ENCODE measurements around the gene POM121L2.
"Not testable (repeated sequence)": the region's sequence is repeated elsewhere in the genome, so short reads cannot be mapped to it uniquely, and the experiment has no call there.

POM121L2 gene

GRCh38 chr6:27273783-27274182 is 38.3 kb downstream of the POM121L2 start:
- no peaks in the 10 kb centered on the region for H3F3A ChIP-seq (ENCODE audit: low read depth)
- no peaks in the 10 kb centered on the region for H3K9me3 ChIP-seq (ENCODE audit: insufficient read depth, low read depth, low read length)
- H3K4me2 ChIP-seq (ENCODE audit: low read depth, low read length, poor library complexity, severe bottlenecking): no peak overlapping the region
- H3K9ac ChIP-seq (ENCODE audit: low read depth, low read length, poor library complexity, severe bottlenecking): no peak overlapping the region
- H3K79me2 ChIP-seq (ENCODE audit: insufficient read depth, low read length): no peaks in the 10 kb centered on the region
- H3K4me3 ChIP-seq (ENCODE audit: low read length, poor library complexity, severe bottlenecking): no peak overlapping the region
- H2AFZ ChIP-seq (ENCODE audit: low read length): no peak overlapping the region
- H3K4me1 ChIP-seq (ENCODE audit: insufficient read depth, low read length, poor library complexity, severe bottlenecking): no peaks in the 10 kb centered on the region
- H3K36me3 ChIP-seq (ENCODE audit: insufficient read depth, low read length): no peaks in the 10 kb centered on the region
- no peaks in the 10 kb centered on the region for H4K20me1 ChIP-seq (ENCODE audit: insufficient read depth, low read length, poor library complexity, severe bottlenecking)
- TF ChIP-seq EZH2phosphoT487 (IDR thresholded peaks at IDR 0.05; ENCODE audit: borderline replicate concordance): no peak
- TF ChIP-seq, protein P1, sequence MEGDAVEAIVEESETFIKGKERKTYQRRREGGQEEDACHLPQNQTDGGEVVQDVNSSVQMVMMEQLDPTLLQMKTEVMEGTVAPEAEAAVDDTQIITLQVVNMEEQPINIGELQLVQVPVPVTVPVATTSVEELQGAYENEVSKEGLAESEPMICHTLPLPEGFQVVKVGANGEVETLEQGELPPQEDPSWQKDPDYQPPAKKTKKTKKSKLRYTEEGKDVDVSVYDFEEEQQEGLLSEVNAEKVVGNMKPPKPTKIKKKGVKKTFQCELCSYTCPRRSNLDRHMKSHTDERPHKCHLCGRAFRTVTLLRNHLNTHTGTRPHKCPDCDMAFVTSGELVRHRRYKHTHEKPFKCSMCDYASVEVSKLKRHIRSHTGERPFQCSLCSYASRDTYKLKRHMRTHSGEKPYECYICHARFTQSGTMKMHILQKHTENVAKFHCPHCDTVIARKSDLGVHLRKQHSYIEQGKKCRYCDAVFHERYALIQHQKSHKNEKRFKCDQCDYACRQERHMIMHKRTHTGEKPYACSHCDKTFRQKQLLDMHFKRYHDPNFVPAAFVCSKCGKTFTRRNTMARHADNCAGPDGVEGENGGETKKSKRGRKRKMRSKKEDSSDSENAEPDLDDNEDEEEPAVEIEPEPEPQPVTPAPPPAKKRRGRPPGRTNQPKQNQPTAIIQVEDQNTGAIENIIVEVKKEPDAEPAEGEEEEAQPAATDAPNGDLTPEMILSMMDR (conservative IDR thresholded peaks at IDR 0.05; ENCODE audit: low read length): no peak
- H3K27me3 ChIP-seq (ENCODE audit: insufficient read depth, low read length, poor library complexity, severe bottlenecking): no peaks in the 10 kb centered on the region
- H3K9me2 ChIP-seq (replicated peaks; ENCODE audit: low read depth, low read length): no peaks in the 10 kb centered on the region

- Histone ChIP-seq H3K4me3 (ENCODE audit: low read length, poor library complexity, severe bottlenecking) (no peak overlapping the region), H3K27me3 (ENCODE audit: insufficient read depth, low read length, poor library complexity, severe bottlenecking) (no peaks in the 10 kb centered on the region), H3K36me3 (ENCODE audit: insufficient read depth, low read length) (no peaks in the 10 kb centered on the region), H4K20me1 (ENCODE audit: insufficient read depth, low read length, poor library complexity, severe bottlenecking) (no peaks in the 10 kb centered on the region), H3K9me3 (ENCODE audit: insufficient read depth, low read depth, low read length) (no peaks in the 10 kb centered on the region; the same call in 1 of the 2 replicates), H3K4me2 (ENCODE audit: low read depth, low read length, poor library complexity, severe bottlenecking) (no peak overlapping the region), H2AFZ (ENCODE audit: low read length) (no peak overlapping the region), H3F3A (ENCODE audit: low read depth) (no peaks in the 10 kb centered on the region), H3K4me1 (ENCODE audit: insufficient read depth, low read length, poor library complexity, severe bottlenecking) (no peaks in the 10 kb centered on the region), H3K79me2 (ENCODE audit: insufficient read depth, low read length) (no peaks in the 10 kb centered on the region), H3K9me2 (replicated peaks; ENCODE audit: low read depth, low read length) (no peaks in the 10 kb centered on the region), H3K9ac (ENCODE audit: low read depth, low read length, poor library complexity, severe bottlenecking) (no peak overlapping the region)
- TF ChIP-seq, protein P1 (conservative IDR thresholded peaks at IDR 0.05; ENCODE audit: low read length): no peak
- no peak for TF ChIP-seq EZH2phosphoT487 (IDR thresholded peaks at IDR 0.05; ENCODE audit: borderline replicate concordance)
Observed at GRCh38 chr6:27268803-27269202, 43.3 kb downstream of the POM121L2 start.

DNA sequence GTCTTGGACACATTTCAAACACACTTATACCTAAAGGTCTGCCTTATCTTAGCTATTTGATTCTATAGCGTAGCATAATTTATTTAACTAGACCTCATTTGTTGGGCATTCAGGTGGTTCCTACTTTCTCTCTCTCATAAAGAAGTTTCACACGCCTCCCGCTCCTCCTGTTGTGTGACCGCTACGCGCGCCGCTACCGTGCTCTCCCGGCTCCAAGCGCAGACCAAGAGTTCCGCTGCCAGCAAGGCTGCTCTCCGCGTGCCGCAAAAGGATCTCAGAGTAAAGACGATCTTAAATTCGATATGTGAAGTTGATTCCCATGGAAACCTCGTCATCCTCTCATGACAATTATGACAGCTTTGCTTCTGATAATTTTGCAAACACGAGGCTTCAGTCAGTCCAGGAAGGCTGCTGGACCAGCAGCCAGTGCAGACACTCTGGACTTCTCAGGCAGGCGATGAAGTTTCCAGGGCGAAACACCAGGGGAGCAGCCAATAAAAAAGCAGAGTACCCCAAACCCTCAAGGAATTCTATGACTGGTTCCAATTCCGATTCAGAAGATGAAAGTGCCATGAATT is 44.1 kb downstream of the POM121L2 start:
- Histone ChIP-seq H3K79me2 (ENCODE audit: insufficient read depth, low read length) (no peaks in the 10 kb centered on the region), H3K36me3 (ENCODE audit: insufficient read depth, low read length) (no peaks in the 10 kb centered on the region), H4K20me1 (ENCODE audit: insufficient read depth, low read length, poor library complexity, severe bottlenecking) (no peaks in the 10 kb centered on the region), H3K4me1 (ENCODE audit: insufficient read depth, low read length, poor library complexity, severe bottlenecking) (no peaks in the 10 kb centered on the region), H3F3A (ENCODE audit: low read depth) (no peaks in the 10 kb centered on the region), H3K9me3 (ENCODE audit: insufficient read depth, low read depth, low read length) (no peaks in the 10 kb centered on the region; the same call in 1 of the 2 replicates), H3K4me3 (ENCODE audit: low read length, poor library complexity, severe bottlenecking) (no peak overlapping the region), H3K4me2 (ENCODE audit: low read depth, low read length, poor library complexity, severe bottlenecking) (no peak overlapping the region), H3K9ac (ENCODE audit: low read depth, low read length, poor library complexity, severe bottlenecking) (no peak overlapping the region), H2AFZ (ENCODE audit: low read length) (no peak overlapping the region), H3K27me3 (ENCODE audit: insufficient read depth, low read length, poor library complexity, severe bottlenecking) (no peaks in the 10 kb centered on the region), H3K9me2 (replicated peaks; ENCODE audit: low read depth, low read length) (no peaks in the 10 kb centered on the region)
- no peak for TF ChIP-seq EZH2phosphoT487 (IDR thresholded peaks at IDR 0.05; ENCODE audit: borderline replicate concordance)
- TF ChIP-seq, protein P1 (conservative IDR thresholded peaks at IDR 0.05; ENCODE audit: low read length): no peak

- H4K20me1 ChIP-seq (ENCODE audit: insufficient read depth, low read length, poor library complexity, severe bottlenecking); H3F3A ChIP-seq (ENCODE audit: low read depth); H3K4me1 ChIP-seq (ENCODE audit: insufficient read depth, low read length, poor library complexity, severe bottlenecking); H3K36me3 ChIP-seq (ENCODE audit: insufficient read depth, low read length); H3K27me3 ChIP-seq (ENCODE audit: insufficient read depth, low read length, poor library complexity, severe bottlenecking); H3K4me2 ChIP-seq (ENCODE audit: low read depth, low read length, poor library complexity, severe bottlenecking); H3K9me2 ChIP-seq (replicated peaks; ENCODE audit: low read depth, low read length); H2AFZ ChIP-seq (ENCODE audit: low read length); H3K9ac ChIP-seq (ENCODE audit: low read depth, low read length, poor library complexity, severe bottlenecking); H3K9me3 ChIP-seq (ENCODE audit: insufficient read depth, low read depth, low read length); H3K4me3 ChIP-seq (ENCODE audit: low read length, poor library complexity, severe bottlenecking); H3K79me2 ChIP-seq (ENCODE audit: insufficient read depth, low read length): not testable (repeated sequence)
Observed at GRCh38 chr6:27267003-27267402, 45.1 kb downstream of the POM121L2 start.
